Right cardiac atrium (tissue), 5 donors: ENCODE data around the gene TMEM191C. TPM values are rescaled to one million over a fixed set of nuclear protein-coding genes. Genes with fewer than 3 reads are reported as not detected.
A peak's percentile ranks its signal among the peaks of the same experiment; 100 is the strongest.
"Not testable (repeated sequence)": the region's sequence is repeated elsewhere in the genome, so short reads cannot be mapped to it uniquely, and the experiment has no call there.

Source experiments
- ATAC-seq, 2 donors: fragments of 200-7000 bp; cut with Tn5 transposase; one replicate each; pipeline versions ENCODE4 v1.8.0 to v1.9.1; 2020; ENCODE audit warnings: moderate library complexity in 2 of 2, mild to moderate bottlenecking in 1 of 2
- DNase-seq, 3 donors: peaks; one replicate each; pipeline ENCODE4 v3.0.0-alpha.2; 2020
- H3K27ac ChIP-seq: one replicate; pipeline ENCODE4 v1.5.1; 2013; ENCODE audit warnings: mild to moderate bottlenecking, low read length, control low read depth, moderate library complexity
- H3K27me3 ChIP-seq: one replicate; pipeline ENCODE4 v1.6.1; 2013; ENCODE audit not compliant: control insufficient read depth, insufficient read depth
- H3K4me1 ChIP-seq: one replicate; pipeline ENCODE4 v1.6.1; 2013; ENCODE audit warnings: low read length; ENCODE audit not compliant: control insufficient read depth, insufficient read depth
- H3K4me3 ChIP-seq: one replicate; pipeline ENCODE4 v1.5.1; 2013; ENCODE audit warnings: low read length, control low read depth
- H3K9me3 ChIP-seq: one replicate; pipeline ENCODE4 v1.6.1; 2013; ENCODE audit warnings: low read length; ENCODE audit not compliant: control insufficient read depth
- WGBS: extraction: QIAGEN DNeasy Blood & Tissue Kit; methylation state at CpG from one replicate; pipeline ENCODE4 v1.1.7; 2013; 5-methylcytosine and 5-hydroxymethylcytosine counted together
- intact Hi-C, 4 donors: fragments of 100-400 bp; cut with DNase I; formaldehyde crosslinking; loops; one replicate each; pipeline versions ENCODE4 v1.11.0 to v1.14.0; 2022 to 2023
- polyA plus RNA-seq: library from polyadenylated mRNA; stranded (reverse); fragments of 200-250 nt; gene quantifications from one replicate; pipeline ENCODE4 v1.2.3, GENCODE V29; 2013
- total RNA-seq, 4 donors: library from RNA; stranded (reverse); fragmentation: NEBNext Ultra II Directional; extraction: Animal tissue kit (Norgen Biotek cat#: 25700); gene quantifications; one replicate each; pipeline ENCODE4 v1.2.1, GENCODE V29; 2021
- donor health status: healthy with polysubstance abuse.
- donor health status: DM: no; HTN: yes; CAD: no.
- donor health status: DM: no; HTN: no; CAD: no.
- donor health status: DM: no; HTN: yes; CAD: no; lungs with severe emphysema.
- donor health status: DM: yes; HTN: yes; CAD: no.

The TMEM191C gene
- total and polyA plus RNA-seq, 5 donors = 0.66 to 1.4 (median 0.94) TPM; not detected in 1

GRCh38 chr22:21440676-21441075 lies 26.5 kb upstream of the TMEM191C start:
- peak; percentile 58 to 69 for ATAC-seq
- WGBS = no CpG with 5 or more reads among the region's 16 CpGs
- H3K9me3 ChIP-seq, intact Hi-C loops, H3K4me3 ChIP-seq, H3K27me3 ChIP-seq, DNase-seq, H3K4me1 ChIP-seq, H3K27ac ChIP-seq: not testable (repeated sequence)

DNA sequence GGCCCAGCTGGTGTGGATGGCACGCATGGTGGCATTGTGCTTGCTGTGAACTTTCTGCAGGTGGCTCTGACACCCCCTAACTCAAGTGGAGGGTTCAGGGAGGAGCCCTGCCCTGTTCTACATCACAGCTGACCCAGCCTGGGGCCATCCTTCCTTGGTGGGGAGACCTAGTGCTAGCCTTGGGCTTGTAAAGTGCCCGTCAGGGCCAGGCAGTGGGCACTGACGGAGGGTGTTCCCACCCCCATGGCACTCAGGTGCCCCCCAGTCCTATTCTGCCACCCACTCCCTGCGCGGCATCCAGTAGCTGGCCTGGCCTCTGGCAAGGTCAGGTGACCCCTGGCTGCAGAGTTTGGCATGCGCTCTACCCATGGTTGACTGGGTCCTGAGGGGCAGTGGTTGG lies 26.0 kb upstream of the TMEM191C start:
- H3K4me1 ChIP-seq, H3K9me3 ChIP-seq, intact Hi-C loops, H3K27me3 ChIP-seq, H3K4me3 ChIP-seq, H3K27ac ChIP-seq: not testable (repeated sequence)
- DNase-seq (peak in 1 of 3 donors; percentile 18), ATAC-seq (peak in 1 of 2 donors; percentile 2)
- WGBS = 80% methylated on average over 4 of the region's 6 CpGs

DNA sequence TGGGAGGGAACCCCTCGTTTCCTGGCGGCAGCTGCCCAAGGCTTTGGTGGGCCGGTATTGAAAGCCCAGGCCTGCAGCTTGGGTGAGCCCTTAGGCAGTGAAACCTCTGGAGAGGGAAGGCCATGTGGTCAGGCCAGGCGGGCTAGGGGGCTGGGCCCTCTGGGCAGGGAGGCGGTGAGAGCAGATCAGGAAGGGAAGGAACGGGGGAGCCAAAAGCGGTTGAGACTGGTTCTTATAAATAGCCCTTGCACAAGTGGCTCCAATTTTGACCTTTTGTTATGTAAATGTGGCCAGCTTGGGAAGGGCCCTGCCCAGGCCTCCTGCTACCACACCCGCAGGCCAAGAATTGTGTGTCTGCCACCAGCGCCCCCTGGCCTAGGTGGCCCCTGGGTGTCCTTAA lies 25.1 kb upstream of the TMEM191C start:
- H3K9me3 ChIP-seq, intact Hi-C loops, H3K4me3 ChIP-seq, DNase-seq, H3K27me3 ChIP-seq, H3K4me1 ChIP-seq, H3K27ac ChIP-seq: not testable (repeated sequence)
- WGBS = no CpG with 5 or more reads among the region's 9 CpGs
- ATAC-seq = peak; percentile 36 to 59

- H3K27ac ChIP-seq, ATAC-seq, H3K4me3 ChIP-seq, H3K4me1 ChIP-seq, intact Hi-C loops, H3K9me3 ChIP-seq, H3K27me3 ChIP-seq: not testable (repeated sequence)
- peak; percentile 10 to 60 (median 46) for DNase-seq
- 95% methylated on average over 2 of the region's 15 CpGs for WGBS
These were observed 24.5 kb upstream of the TMEM191C start for GRCh38 chr22:21442646-21443045.

DNA sequence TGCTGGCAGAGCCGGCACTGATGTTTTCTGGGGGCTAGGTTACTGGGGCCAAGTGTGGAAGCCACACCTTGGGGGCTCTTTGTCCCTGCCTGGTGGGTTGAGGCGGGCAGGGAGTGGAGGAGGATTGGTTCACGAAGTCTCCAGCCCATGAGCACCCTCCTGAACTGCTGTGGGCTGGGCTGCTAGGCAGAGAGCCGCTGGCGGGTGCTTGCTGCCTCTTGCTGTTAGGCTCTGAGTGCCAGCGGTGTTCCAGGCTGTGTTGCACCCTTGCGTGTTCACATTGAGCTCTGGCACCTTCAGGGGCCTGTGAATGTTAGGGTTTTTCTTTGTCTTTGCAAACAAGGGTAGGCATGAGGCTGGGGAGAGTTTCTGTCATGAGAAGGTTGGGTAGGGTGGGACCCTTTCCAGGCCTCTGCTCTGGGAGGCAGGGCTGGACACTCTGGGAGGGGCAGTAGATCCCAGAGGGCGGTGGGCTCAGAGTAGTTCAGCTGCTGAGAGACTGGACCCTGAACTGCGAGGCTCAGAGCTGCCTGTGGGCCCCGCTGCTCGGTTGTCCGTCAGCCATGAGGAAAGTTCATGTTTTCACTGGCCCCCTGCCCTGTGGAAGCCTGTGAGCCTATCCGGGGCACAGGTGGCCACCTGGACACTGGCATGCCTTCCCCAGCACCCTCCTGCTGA lies 24.0 kb upstream of the TMEM191C start:
- Histone ChIP-seq H3K27ac (no peak overlapping the region), H3K4me1 (no peaks in the 10 kb centered on the region), H3K9me3 (no peaks in the 10 kb centered on the region), H3K4me3 (no peak overlapping the region), H3K27me3 (no peaks in the 10 kb centered on the region)
- intact Hi-C loops = no loop called here
- DNase-seq (peak; percentile 7 to 46 (median 41)), ATAC-seq (no peak)
- 88% methylated on average over 13 of the region's 13 CpGs for WGBS

GRCh38 chr22:21443735-21444421 lies 23.3 kb upstream of the TMEM191C start:
- no peak overlapping the region for H3K4me3 ChIP-seq
- 87% methylated on average over 16 of the region's 16 CpGs for WGBS
- DNase-seq = peak; percentile 11 to 51 (median 38)

GRCh38 chr22:21444701-21445436 lies 22.3 kb upstream of the TMEM191C start:
- WGBS = 91% methylated on average over 35 of the region's 35 CpGs
- ATAC-seq (no peak), DNase-seq (peak; percentile 7 to 41 (median 16))
- H3K27me3 ChIP-seq = no peaks in the 10 kb centered on the region
- no peaks in the 10 kb centered on the region for H3K4me1 ChIP-seq
- intact Hi-C loops = no loop called here
- H3K9me3 ChIP-seq = no peaks in the 10 kb centered on the region
- no peak overlapping the region for H3K27ac ChIP-seq
- no peak overlapping the region for H3K4me3 ChIP-seq

More at GRCh38 chr22:21443735-21444421, 23.3 kb upstream of the TMEM191C start:
- Histone ChIP-seq H3K27me3 (no peaks in the 10 kb centered on the region), H3K27ac (no peak overlapping the region), H3K4me1 (no peaks in the 10 kb centered on the region), H3K9me3 (no peaks in the 10 kb centered on the region)
- intact Hi-C loops = no loop called here
- ATAC-seq = no peak

- H3K27me3 ChIP-seq = no peaks in the 10 kb centered on the region
- no peaks in the 10 kb centered on the region for H3K4me1 ChIP-seq
- no peaks in the 10 kb centered on the region for H3K9me3 ChIP-seq
- H3K27ac ChIP-seq = no peak overlapping the region
- ATAC-seq (no peak), DNase-seq (peak; percentile 6 to 56 (median 36))
- 95% methylated on average over 27 of the region's 27 CpGs for WGBS
- no peak overlapping the region for H3K4me3 ChIP-seq
- intact Hi-C loops = no loop called here
These were observed 21.6 kb upstream of the TMEM191C start for GRCh38 chr22:21445437-21446127.

DNA sequence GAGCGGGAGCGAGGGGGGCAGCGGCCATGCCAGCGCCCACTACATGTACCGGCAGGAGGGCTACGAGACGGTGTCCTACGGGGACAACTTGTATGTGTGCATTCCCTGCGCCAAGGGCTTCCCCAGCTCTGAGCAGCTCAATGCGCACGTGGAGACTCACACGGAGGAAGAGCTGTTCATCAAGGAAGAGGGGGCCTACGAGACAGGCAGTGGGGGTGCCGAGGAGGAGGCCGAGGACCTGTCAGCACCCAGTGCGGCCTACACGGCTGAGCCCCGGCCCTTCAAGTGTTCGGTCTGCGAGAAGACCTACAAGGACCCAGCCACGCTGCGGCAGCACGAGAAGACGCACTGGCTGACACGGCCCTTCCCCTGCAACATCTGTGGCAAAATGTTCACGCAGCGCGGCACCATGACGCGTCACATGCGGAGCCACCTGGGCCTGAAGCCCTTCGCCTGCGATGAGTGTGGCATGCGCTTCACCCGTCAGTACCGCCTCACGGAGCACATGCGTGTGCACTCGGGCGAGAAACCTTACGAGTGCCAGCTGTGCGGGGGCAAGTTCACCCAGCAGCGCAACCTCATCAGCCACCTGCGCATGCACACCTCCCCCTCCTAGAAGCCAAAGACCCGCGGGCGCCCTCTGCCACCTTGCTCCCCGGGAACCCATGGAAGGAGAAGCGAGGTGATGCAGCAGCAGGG lies 20.9 kb upstream of the TMEM191C start:
- DNase-seq = peak; percentile 8 to 54 (median 44)
- no peak for ATAC-seq
- no peak overlapping the region for H3K27ac ChIP-seq
- no peaks in the 10 kb centered on the region for H3K9me3 ChIP-seq
- H3K4me3 ChIP-seq = no peak overlapping the region
- H3K27me3 ChIP-seq = no peaks in the 10 kb centered on the region
- WGBS = 95% methylated on average over 49 of the region's 49 CpGs
- no peaks in the 10 kb centered on the region for H3K4me1 ChIP-seq
- intact Hi-C loops = no loop called here

- Histone ChIP-seq H3K4me1 (no peaks in the 10 kb centered on the region), H3K9me3 (no peaks in the 10 kb centered on the region), H3K27ac (no peak overlapping the region), H3K27me3 (no peaks in the 10 kb centered on the region), H3K4me3 (no peak overlapping the region)
- DNase-seq (peak in 2 of 3 donors; percentile 30 to 40), ATAC-seq (no peak)
- intact Hi-C loops = no loop called here
- WGBS = 92% methylated on average over 33 of the region's 33 CpGs
These were observed 20.1 kb upstream of the TMEM191C start for GRCh38 chr22:21446827-21447690.
